ENCODE results near the gene WFIKKN1.

The WFIKKN1 gene

DNA sequence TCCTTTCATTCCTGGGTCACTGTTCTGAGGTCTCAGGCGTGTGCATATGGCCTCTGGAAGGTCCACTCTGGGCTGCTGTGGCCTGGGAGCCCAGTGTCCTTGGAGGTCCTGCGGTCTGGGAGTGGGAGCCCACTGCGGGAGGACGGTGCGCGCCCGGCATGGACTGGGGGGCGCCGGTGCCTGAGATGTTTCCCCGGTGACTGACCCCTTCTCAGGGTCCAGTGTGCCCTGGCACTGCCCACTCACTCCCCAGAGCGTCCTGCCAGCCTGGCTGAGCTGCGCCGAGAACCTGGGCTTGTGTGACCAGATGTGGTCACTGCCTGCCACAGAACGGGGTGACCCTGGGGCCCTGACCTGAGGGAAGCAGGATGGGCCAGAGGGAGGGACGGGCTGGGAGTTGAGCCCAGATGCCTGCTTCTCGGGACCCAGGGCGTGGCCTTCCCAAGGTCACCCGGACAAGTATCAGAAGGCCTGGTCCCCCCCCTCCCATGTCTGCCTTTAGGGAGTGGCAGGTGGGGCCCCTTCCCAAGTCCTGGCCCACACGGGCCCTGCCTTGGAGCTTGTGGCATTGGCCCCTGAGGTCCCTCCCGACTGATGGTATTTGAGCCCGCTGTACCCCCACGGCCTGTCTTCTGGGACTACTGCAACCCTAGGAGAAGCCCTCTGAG is 43.6 kb downstream of the WFIKKN1 start:
- no peak for DNase-seq (ENCODE audit: low read depth)

DNA sequence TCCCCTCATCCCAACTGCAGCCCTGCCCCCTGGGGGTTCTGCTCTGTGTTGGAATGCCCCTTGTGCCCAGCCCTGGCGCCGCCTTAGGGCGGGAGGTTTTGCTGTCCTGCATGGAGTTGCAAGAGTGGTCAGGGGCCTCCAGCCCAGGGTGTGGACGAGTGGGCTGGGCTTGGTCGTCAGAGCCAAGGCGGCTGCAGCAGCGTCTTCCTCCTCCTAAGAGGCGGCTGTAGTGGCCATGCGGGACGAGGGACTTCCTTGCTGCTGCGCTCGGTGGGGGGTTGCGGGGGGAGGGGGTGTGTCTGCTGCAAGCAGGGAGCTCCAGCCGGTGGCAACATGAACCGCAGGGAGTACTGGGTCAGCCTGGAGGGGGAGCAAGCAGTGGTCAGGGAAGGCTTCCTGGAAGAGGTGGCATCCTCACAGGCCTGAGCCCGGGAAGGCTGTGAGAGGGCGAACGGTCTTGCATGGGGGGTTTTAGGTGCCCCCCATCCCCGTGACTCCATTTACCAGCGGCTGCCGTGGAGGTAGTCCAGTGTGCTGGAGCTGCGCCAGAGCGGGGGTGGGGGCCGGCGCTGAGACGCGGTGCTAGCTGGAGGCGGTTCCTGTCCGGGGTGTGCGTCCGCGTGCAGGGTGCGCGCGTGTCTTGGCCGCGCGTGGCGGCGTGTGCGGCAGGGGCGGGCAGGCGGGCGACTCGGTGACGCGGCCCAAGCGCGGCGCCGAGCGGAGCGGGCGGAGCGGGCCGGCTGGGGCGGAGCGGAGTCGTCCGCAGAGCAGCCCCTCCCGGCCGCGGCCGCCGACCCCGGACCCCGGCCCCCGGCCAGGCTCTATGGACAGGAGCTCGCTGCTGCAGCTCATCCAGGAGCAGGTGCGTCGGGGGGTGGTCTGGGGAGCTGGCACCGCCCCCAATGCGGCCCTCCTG is 44.4 kb downstream of the WFIKKN1 start, which contains the start of gene RHBDL1:
TSS of gene RHBDL1 (plus strand) at position 704 of the 916 bp plus-strand sequence. CDS start at position 824, 120 bp downstream.
- no peak for DNase-seq (ENCODE audit: low read depth)

DNA sequence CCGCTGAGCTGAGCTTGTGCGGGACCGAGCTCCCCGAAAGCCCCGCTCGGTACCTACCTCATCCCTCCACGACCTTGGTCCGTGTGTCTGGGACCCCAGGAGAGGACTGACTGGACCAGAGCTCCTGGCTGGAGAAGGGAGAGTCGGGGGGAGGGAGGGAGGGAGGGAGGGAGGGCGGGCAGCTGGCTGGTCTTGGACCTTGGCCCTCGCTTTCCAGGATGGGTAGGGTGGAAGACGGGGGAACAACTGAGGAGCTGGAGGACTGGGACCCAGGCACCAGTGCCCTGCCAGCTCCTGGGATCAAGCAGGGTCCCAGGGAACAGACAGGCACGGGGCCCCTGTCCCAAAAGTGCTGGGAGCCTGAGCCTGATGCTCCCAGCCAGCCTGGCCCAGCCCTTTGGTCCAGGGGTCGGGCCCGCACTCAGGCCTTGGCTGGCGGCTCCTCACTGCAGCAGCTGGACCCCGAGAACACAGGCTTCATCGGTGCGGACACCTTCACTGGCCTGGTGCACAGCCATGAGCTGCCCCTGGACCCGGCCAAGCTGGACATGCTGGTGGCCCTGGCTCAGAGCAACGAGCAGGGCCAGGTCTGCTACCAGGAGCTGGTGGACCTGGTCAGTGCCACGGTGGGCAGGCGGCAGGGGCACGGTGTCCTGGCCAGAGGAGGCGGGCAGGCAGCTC is 45.2 kb downstream of the WFIKKN1 start:
- no peak for DNase-seq (ENCODE audit: low read depth)

DNA sequence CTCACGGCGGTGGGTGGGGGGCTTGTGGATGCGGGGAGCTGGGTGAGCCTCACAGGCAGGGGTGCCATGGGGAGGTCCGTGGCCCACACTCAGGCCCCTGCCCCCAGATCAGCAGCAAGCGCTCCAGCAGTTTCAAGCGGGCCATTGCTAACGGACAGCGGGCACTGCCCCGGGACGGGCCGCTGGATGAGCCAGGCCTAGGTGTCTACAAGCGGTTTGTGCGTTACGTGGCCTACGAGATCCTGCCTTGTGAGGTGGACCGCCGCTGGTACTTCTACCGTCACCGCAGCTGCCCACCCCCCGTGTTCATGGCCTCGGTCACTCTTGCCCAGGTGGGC is 45.7 kb downstream of the WFIKKN1 start:
- DNase-seq (ENCODE audit: low read depth): no peak

DNA sequence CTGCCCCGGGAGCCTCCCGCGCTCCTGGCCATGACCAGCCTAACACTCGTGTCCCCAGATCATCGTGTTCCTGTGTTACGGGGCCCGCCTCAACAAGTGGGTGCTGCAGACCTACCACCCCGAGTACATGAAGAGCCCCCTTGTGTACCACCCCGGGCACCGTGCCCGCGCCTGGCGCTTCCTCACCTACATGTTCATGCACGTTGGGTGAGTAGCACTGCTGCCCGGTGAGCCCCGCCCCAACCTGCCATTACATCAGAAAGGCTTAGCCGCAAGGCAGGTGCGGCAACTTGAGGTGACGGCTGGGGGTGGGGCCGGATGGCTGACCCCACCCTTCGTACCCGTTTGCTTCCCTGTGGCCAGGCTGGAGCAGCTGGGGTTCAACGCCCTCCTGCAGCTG is 46.1 kb downstream of the WFIKKN1 start:
- no peak for DNase-seq (ENCODE audit: low read depth)

DNA sequence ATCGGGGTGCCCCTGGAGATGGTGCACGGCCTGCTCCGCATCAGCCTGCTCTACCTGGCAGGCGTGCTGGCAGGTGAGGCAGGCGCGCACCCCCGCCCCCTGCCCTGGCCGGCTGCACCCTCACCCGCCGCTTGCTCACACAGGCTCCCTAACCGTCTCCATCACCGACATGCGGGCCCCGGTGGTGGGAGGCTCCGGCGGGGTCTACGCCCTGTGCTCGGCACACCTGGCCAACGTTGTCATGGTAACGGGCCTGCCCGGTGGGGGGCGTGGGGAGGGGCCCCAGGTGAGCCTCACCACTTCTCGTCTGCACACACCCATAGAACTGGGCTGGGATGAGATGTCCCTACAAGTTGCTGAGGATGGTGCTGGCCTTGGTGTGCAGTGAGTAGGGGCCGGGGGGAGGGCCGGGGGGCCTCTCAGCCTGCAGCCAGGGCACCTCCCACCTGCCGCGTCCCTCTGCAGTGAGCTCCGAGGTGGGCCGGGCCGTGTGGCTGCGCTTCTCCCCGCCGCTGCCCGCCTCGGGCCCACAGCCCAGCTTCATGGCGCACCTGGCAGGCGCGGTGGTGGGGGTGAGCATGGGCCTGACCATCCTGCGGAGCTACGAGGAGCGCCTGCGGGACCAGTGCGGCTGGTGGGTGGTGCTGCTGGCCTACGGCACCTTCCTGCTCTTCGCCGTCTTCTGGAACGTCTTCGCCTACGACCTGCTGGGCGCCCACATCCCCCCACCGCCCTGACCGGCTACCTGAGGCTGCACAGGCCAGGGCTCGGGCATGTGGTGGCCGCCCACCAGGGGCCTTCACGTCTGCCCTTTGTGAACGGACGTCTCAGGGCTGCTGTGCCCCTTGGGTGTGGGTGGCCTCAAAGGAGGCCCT is 46.8 kb downstream of the WFIKKN1 start:
- DNase-seq (ENCODE audit: low read depth): no peak

DNA sequence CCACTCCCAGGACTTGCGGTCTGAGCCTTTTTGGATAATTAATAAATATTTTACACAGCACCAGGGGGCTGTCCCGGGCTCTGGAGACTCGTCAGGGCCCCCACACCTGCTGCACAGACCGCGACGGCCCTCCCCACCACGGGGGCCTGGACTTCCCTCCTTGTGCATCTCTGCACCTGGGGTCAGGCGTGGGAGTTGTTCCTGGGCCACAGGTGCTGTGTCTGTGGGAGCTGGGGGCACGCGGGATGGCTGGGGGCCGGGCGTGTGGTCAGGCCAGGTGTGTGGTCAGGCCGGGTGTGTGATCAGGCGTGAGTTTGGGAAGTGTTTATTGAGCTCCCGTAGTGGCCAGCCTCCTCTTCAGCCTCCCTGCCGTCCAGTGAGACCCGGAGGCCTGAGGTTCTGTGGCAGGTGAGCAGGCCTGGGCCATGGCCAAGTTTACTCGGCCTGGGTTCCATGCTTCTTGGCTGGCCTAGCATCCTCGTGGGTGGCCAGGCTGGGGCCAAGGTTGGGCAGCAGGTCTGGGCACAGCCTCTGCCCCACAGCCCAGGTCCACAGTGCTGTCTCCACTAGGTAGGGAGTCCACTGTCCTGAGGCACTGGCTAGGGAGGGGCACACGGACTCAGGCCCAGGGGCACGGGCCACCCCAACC is 47.5 kb downstream of the WFIKKN1 start:
- no peak for DNase-seq (ENCODE audit: low read depth)

DNA sequence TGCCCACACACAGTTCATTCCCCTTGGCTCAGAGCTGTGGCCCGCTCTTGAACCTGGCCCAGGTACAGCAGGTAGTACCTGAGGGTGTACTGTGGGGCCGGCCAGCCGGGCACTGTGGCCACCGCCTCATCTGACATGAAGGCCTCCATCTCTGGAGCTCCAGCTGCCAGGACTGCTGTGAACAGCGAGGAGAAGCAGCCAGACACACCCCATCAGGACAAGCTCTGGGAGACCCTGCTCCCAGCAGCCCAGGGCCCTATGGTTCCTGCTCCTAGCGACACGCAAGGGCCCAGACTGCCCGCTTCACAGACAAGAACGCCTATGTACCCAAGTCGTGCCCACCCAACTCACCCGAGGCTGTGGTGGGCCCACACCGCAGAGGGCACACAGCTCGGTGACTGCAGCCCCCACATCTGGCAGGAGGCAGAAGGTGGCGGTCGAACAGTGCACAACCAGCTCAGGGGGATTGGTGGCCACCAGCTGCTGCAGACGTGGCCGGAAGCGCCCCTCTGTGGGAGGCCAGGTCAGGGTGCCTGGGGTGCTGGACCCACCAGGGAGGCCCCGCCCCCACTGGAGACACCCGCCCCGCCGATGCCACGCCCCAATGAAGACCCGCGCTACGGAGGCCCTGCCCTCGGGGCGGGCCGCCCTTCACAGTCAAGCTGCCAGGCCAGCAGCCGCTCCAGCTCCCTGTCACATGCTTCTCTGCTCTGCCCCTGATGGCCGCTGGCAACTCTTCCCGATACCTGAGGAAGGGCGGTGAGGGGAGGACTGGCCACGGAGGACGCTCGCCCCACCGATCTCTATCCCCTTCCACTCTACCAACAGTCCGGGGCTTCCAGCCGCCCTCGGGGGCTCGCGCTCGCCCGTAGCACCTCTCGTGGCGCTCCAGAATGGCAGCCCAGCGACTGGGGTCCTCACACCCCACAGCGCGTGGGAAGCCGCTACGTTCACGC is 48.4 kb downstream of the WFIKKN1 start:
- DNase-seq (ENCODE audit: low read depth): peak; percentile 35

DNA sequence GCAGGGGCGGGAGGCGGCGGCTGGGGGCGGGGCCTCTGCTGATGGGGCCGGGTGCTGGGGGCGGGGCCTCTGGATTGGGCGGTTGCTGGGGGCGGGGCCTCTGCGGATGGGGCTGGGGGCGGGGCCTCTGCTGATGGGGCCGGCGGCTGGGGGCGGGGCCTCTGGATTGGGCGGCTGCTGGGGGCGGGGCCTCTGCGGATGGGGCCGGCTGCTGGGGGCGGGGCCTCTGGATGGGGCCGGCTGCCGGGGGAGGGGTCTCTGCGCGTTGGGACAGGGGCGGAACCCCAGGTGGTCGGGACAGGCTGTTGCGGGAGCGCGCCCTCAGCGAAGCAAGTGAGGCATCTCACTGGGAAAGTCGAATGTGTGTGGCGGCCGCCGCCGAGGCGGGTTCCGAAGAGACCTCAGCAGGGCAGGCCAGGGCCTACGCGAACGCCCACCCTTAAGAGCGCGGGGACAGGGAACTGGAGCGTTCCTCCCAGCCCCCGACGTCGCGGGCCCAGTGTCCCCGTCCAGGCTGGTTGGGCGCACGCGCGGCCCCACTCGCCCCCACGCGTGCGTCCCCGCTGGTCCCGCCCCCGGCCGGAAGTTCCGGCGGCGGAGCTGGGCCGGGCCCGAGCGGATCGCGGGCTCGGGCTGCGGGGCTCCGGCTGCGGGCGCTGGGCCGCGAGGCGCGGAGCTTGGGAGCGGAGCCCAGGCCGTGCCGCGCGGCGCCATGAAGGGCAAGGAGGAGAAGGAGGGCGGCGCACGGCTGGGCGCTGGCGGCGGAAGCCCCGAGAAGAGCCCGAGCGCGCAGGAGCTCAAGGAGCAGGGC is 49.2 kb downstream of the WFIKKN1 start, which contains the start of gene STUB1:
TSS of gene STUB1 (plus strand) at position 597 of the 811 bp plus-strand sequence. CDS start at position 713, 116 bp downstream.
- DNase-seq (ENCODE audit: low read depth): peak; percentile 84

DNA sequence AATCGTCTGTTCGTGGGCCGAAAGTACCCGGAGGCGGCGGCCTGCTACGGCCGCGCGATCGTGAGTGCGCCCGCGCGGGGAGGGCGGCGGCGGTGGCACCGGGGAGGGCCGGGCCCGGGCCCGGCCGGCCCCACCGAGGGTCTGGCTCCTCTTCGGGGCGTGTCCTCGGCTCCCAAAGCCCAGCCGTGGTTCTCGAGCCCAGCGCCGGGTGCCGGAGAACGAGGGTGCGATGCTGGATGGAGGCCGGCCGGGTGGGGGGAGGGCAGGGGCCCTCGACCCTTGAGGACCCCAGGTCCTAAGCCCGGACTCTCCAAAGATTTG is 49.8 kb downstream of the WFIKKN1 start:
- DNase-seq (ENCODE audit: low read depth): no peak

DNA sequence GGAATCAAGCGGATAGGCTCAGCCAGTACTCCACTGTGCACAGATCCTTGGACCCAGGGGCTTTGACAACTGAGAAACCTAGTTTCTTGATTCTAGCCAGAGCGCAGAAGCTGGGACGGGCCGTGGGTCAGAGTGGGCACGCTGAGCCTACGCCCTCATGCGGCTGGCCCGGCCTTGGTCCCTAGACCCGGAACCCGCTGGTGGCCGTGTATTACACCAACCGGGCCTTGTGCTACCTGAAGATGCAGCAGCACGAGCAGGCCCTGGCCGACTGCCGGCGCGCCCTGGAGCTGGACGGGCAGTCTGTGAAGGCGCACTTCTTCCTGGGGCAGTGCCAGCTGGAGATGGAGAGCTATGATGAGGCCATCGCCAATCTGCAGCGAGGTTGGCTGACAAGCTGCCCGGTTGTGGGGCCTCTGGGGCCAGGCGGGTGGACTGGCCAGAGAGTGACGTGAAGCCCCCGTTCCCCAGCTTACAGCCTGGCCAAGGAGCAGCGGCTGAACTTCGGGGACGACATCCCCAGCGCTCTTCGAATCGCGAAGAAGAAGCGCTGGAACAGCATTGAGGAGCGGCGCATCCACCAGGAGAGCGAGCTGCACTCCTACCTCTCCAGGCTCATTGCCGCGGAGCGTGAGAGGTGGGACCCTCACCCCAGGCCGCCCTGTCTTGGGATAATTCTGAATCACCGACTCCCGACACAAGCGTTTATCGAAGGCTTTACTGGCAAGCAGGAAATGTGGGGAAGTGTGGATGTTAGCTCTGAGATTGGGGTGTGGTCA is 50.4 kb downstream of the WFIKKN1 start:
- DNase-seq (ENCODE audit: low read depth): no peak

DNA sequence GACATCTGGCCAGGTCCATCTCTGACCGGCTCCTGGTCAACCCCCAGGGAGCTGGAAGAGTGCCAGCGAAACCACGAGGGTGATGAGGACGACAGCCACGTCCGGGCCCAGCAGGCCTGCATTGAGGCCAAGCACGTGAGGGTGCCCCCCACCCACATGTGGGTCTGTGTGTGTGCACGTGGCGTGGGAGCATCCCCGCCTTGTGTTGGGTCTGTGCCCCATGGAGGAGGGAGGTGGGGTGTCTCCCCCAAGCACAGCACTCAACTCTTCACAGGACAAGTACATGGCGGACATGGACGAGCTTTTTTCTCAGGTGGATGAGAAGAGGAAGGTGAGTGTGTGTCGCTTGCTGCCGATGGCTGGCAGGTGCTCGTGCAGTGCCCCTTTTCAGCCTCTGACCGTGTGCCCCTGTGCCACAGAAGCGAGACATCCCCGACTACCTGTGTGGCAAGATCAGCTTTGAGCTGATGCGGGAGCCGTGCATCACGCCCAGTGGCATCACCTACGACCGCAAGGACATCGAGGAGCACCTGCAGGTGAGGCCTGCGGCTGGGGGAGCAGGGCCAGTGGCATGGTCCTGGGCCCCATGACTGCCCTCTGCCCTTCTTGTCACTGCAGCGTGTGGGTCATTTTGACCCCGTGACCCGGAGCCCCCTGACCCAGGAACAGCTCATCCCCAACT is 51.1 kb downstream of the WFIKKN1 start:
- no peak for DNase-seq (ENCODE audit: low read depth)

DNA sequence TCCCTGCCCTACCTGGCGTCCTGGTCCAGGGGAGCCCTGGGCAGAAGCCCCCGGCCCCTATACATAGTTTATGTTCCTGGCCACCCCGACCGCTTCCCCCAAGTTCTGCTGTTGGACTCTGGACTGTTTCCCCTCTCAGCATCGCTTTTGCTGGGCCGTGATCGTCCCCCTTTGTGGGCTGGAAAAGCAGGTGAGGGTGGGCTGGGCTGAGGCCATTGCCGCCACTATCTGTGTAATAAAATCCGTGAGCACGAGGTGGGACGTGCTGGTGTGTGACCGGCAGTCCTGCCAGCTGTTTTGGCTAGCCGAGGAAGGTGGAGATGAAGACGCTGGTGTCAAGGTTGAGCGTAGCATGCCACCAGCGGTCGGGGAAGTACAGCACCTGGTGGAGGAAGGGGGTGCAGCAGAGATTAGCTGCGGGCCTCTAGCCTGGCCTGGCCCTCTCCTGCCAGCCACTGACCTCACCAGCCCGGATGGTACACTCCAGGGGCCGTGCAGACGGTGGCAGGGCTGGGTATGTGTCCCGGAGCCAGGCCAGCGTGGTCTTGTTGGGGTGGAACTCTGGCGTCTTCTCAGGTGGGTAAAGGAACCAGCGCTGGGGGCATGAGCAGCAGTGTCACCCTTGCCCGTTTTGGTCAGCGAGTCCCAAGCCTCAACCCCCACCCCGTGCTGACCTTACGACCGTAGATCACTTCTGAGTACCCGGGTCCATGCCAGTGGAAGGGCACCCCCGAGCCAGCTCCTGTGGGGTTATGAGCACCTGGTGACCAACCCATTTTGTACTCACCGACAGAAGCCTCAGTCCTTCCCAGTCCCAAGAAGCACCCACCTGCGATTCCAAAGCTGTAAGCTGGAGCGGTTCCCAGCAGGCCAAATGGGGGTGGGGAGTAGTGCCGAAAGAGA is 52.0 kb downstream of the WFIKKN1 start:
- no peak for DNase-seq (ENCODE audit: low read depth)

DNA sequence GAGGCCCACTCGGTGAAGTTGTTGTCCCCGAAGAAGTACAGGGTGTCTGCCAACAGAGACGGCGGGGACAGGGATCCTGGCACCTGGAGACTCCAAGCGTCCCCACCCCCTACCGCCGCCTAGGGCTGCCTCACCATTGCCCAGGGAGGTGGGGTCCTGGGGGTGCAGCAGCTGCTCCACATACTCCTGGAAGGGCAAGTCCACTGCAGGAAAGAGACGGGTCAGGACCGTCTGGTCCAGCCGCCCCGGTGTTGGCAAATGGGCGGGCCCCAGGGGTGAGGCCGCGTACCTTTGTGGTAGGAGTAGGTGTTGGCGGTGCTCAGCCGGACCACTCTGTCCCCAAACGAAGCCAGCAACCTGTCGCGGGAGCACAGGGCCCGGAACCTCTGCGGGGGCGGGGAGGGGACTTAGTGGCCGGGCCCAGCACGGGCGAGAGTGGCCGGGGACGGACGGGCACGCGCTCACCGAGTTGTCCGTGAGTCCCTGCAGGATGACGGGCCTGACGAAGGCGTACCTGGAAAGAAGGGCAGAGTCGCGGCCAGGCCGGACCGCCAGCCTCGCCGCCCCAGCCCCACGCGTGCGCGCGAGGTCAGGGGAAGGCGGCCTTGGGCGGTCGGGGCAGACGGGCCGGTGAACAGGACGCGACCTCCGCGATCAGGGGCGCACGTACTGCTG is 52.7 kb downstream of the WFIKKN1 start:
- no peak for DNase-seq (ENCODE audit: low read depth)
